ENCODE results near the gene TXNDC8.

- TF ChIP-seq, protein P1, sequence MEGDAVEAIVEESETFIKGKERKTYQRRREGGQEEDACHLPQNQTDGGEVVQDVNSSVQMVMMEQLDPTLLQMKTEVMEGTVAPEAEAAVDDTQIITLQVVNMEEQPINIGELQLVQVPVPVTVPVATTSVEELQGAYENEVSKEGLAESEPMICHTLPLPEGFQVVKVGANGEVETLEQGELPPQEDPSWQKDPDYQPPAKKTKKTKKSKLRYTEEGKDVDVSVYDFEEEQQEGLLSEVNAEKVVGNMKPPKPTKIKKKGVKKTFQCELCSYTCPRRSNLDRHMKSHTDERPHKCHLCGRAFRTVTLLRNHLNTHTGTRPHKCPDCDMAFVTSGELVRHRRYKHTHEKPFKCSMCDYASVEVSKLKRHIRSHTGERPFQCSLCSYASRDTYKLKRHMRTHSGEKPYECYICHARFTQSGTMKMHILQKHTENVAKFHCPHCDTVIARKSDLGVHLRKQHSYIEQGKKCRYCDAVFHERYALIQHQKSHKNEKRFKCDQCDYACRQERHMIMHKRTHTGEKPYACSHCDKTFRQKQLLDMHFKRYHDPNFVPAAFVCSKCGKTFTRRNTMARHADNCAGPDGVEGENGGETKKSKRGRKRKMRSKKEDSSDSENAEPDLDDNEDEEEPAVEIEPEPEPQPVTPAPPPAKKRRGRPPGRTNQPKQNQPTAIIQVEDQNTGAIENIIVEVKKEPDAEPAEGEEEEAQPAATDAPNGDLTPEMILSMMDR (IDR thresholded peaks at IDR 0.05), result no peak
- no peak for TF ChIP-seq EZH2 (IDR thresholded peaks at IDR 0.05; ENCODE audit: borderline replicate concordance, insufficient read depth, low read depth, low read length, poor library complexity, severe bottlenecking)
These were observed 82.6 kb downstream of the TXNDC8 start for GRCh38 chr9:110255034-110255462.
